IMR-90 (cell line): ENCODE data around the gene SELENOV. TPM values are rescaled to one million over a fixed set of nuclear protein-coding genes. Genes with fewer than 3 reads are reported as not detected.
"Not testable (repeated sequence)": the region's sequence is repeated elsewhere in the genome, so short reads cannot be mapped to it uniquely, and the experiment has no call there.

Experiments
- ATAC-seq: fragments of 200-7000 bp; cut with Tn5 transposase; 2 replicates; pipeline ENCODE4 v1.9.1; 2020; ENCODE audit warnings: low read depth, mild to moderate bottlenecking, moderate library complexity
- BruUV-seq: library from RNA; stranded (reverse); fragments of 400-500 nt; replicated peaks from 2 replicates; lab custom pipeline; 2021; lab: Mats Ljungman, UMichigan
- CTCF ChIA-PET: fragments of 300-600 bp; formaldehyde crosslinking; extraction: SDS; loops from one replicate; lab custom pipeline; 2021; ENCODE audit warnings: antibody characterized with exemption; lab: Yijun Ruan, JAX
- POLR2A ChIA-PET: fragments of 300-600 bp; sonication (Branson Sonifier 250); formaldehyde crosslinking; loops from one replicate; lab custom pipeline; 2022; ENCODE audit warnings: antibody characterized with exemption; ENCODE audit not compliant: unreplicated experiment; lab: Charles Lee
- DNase-seq: peaks from one replicate; pipeline ENCODE4 v3.0.0; 2013
- H2AFZ ChIP-seq: replicated peaks from 2 replicates; pipeline ENCODE3; 2013; ENCODE audit warnings: low read length, mild to moderate bottlenecking; ENCODE audit not compliant: poor library complexity
- H2AK5ac ChIP-seq: 2 replicates; pipeline ENCODE4 v1.6.1; 2013; ENCODE audit warnings: low read depth, low read length, inconsistent platforms
- H2AK9ac ChIP-seq: replicated peaks from 2 replicates; pipeline ENCODE3; 2013; ENCODE audit warnings: mild to moderate bottlenecking, low read depth, low read length, moderate library complexity; ENCODE audit not compliant: poor library complexity
- H2BK120ac ChIP-seq: 2 replicates; pipeline ENCODE4 v1.6.1; 2013; ENCODE audit warnings: low read depth, low read length, inconsistent platforms
- H2BK15ac ChIP-seq: 3 replicates; pipeline ENCODE4 v1.6.1; 2013; ENCODE audit warnings: low read depth, low read length, inconsistent platforms
- H2BK20ac ChIP-seq: 2 replicates; pipeline ENCODE4 v1.6.1; 2013; ENCODE audit warnings: low read depth, mild to moderate bottlenecking, inconsistent platforms, low read length, moderate library complexity
- H2BK5ac ChIP-seq: 2 replicates; pipeline ENCODE4 v1.6.1; 2013; ENCODE audit warnings: mild to moderate bottlenecking, low read depth, low read length, inconsistent platforms; ENCODE audit not compliant: poor library complexity, severe bottlenecking
- H3K14ac ChIP-seq: replicated peaks from 2 replicates; pipeline ENCODE4 v1.6.1; 2013; ENCODE audit warnings: low read depth, low read length, inconsistent platforms
- H3K18ac ChIP-seq: 2 replicates; pipeline ENCODE4 v1.6.1; 2013; ENCODE audit warnings: low read depth, low read length, control low read depth
- H3K23ac ChIP-seq: 2 replicates; pipeline ENCODE4 v1.6.1; 2013; ENCODE audit warnings: low read depth, low read length, inconsistent platforms
- H3K27ac ChIP-seq: 2 replicates; pipeline ENCODE4 v1.5.1; 2013; ENCODE audit warnings: mild to moderate bottlenecking, control low read depth, low read length; ENCODE audit not compliant: insufficient read depth
- H3K27me3 ChIP-seq: 2 replicates; pipeline ENCODE4 v1.6.1; 2013; ENCODE audit warnings: low read length; ENCODE audit not compliant: control insufficient read depth, insufficient read depth
- H3K36me3 ChIP-seq: 2 replicates; pipeline ENCODE4 v1.6.1; 2013; ENCODE audit warnings: low read length, mixed read lengths; ENCODE audit not compliant: control insufficient read depth, insufficient read depth
- H3K4ac ChIP-seq: 2 replicates; pipeline ENCODE4 v1.6.1; 2013; ENCODE audit warnings: low read depth, low read length, inconsistent platforms
- H3K4me1 ChIP-seq: 2 replicates; pipeline ENCODE4 v1.6.1; 2013; ENCODE audit warnings: low read length, mixed read lengths; ENCODE audit not compliant: control insufficient read depth, insufficient read depth
- H3K4me2 ChIP-seq: 2 replicates; pipeline ENCODE4 v1.6.1; 2013; ENCODE audit warnings: low read depth, mild to moderate bottlenecking, control low read depth, low read length, moderate library complexity
- H3K4me3 ChIP-seq: 2 replicates; pipeline ENCODE4 v1.5.1; 2013; ENCODE audit warnings: low read depth, mild to moderate bottlenecking, control low read depth, low read length, moderate library complexity; ENCODE audit not compliant: insufficient read depth
- H3K56ac ChIP-seq: 2 replicates; pipeline ENCODE4 v1.6.1; 2013; ENCODE audit warnings: low read length, inconsistent platforms; ENCODE audit not compliant: insufficient read depth; ENCODE audit errors: extremely low read depth
- H3K79me1 ChIP-seq, 2 experiments: 2 replicates each; pipeline ENCODE4 v1.6.1; 2013; ENCODE audit warnings: low read length in 2 of 2, inconsistent platforms in 1 of 2, low read depth in 1 of 2
- H3K9ac ChIP-seq: 2 replicates; pipeline ENCODE4 v1.6.1; 2013; ENCODE audit warnings: low read depth, low read length, control low read depth
- H3K9me1 ChIP-seq: 2 replicates; pipeline ENCODE4 v1.6.1; 2013; ENCODE audit warnings: low read length, inconsistent platforms; ENCODE audit not compliant: insufficient read depth
- H3K9me3 ChIP-seq: 2 replicates; pipeline ENCODE4 v1.6.1; 2013; ENCODE audit warnings: low read length; ENCODE audit not compliant: control insufficient read depth, insufficient read depth
- H4K20me1 ChIP-seq: 2 replicates; pipeline ENCODE4 v1.6.1; 2013; ENCODE audit warnings: low read length, inconsistent platforms; ENCODE audit not compliant: insufficient read depth
- H4K5ac ChIP-seq: 2 replicates; pipeline ENCODE4 v1.6.1; 2013; ENCODE audit warnings: mild to moderate bottlenecking, low read depth, low read length, control low read depth
- H4K8ac ChIP-seq, 2 experiments: 2 replicates each; pipeline ENCODE4 v1.6.1; 2013; ENCODE audit warnings: low read depth in 2 of 2, low read length in 2 of 2, control low read depth in 1 of 2, inconsistent platforms in 1 of 2
- H4K91ac ChIP-seq: 2 replicates; pipeline ENCODE4 v1.6.1; 2013; ENCODE audit warnings: low read depth, low read length, inconsistent platforms; ENCODE audit not compliant: insufficient read depth
- CHD1 ChIP-seq: IDR thresholded peaks from 2 replicates; pipeline ENCODE4 v1.6.1; 2012; ENCODE audit warnings: low read depth, low read length, improper control_type of control experiment
- FOS ChIP-seq: fragments of 150-350 bp; IDR thresholded peaks from 2 replicates; pipeline ENCODE4 v1.6.1; 2016; ENCODE audit warnings: low read depth, low read length
- NFE2L2 ChIP-seq: fragments of 150-350 bp; IDR thresholded peaks from 2 replicates; pipeline ENCODE4 v1.6.1; 2016; ENCODE audit warnings: low read depth, mild to moderate bottlenecking, low read length
- RCOR1 ChIP-seq: IDR thresholded peaks from 2 replicates; pipeline ENCODE4 v1.6.1; 2012; ENCODE audit warnings: mild to moderate bottlenecking, low read length, improper control_type of control experiment; ENCODE audit not compliant: insufficient replicate concordance
- SMC3 ChIP-seq: fragments of 150-350 bp; IDR thresholded peaks from 2 replicates; pipeline ENCODE4 v1.6.1; 2016; ENCODE audit warnings: low read depth, mild to moderate bottlenecking, antibody characterized with exemption, low read length, moderate library complexity
- WGBS, 2 experiments: methylation state at CpG; one replicate each; pipeline versions ENCODE4 v1.1.5 to v1.1.7; 2013; ENCODE audit warnings: missing lambda C conversion rate in 2 of 2; ENCODE audit not compliant: insufficient read length in 1 of 2; ENCODE audit errors: extremely low coverage in 2 of 2; 5-methylcytosine and 5-hydroxymethylcytosine counted together
- dilution Hi-C: fragments of 300-500 bp; cut with HindIII; formaldehyde crosslinking; loops from one replicate; pipeline ENCODE4 v1.14.3; 2018; ENCODE audit warnings: low sequenced_read_pairs; ENCODE audit not compliant: unreplicated experiment
- in situ Hi-C: fragments of 300-500 bp; cut with MboI; formaldehyde crosslinking; loops from 3 replicates; pipeline ENCODE4 v1.14.3; 2019; ENCODE audit warnings: low sequenced_read_pairs, inconsistent platforms, mixed read lengths
- intact Hi-C: fragments of 100-400 bp; cut with micrococcal nuclease; formaldehyde crosslinking; loops from 2 replicates; pipeline ENCODE4 v1.10.0; 2022
- polyA plus RNA-seq, 3 experiments: library from polyadenylated mRNA; depleted of rRNA; stranded (reverse); fragments of >200 nt; gene quantifications; 2 replicates each; pipeline ENCODE4 v1.2.3, GENCODE V29; 2012; ENCODE audit warnings: low replicate concordance in 1 of 3
- total RNA-seq: library from RNA; depleted of rRNA; stranded (reverse); fragments of >200 nt; gene quantifications from 2 replicates; pipeline ENCODE4 v1.2.3, GENCODE V29; 2012

Gene SELENOV
- total and polyA plus RNA-seq, 2 of the 4 experiments (the other 2 are of a cell fraction) = not detected

GRCh38 chr19:39475748-39476147 lies 39.2 kb upstream of the SELENOV start:
- dilution Hi-C loops (no loop called here), in situ Hi-C loops (no loop called here), intact Hi-C loops (no loop called here)
- Histone ChIP-seq H3K9me3 (no peaks in the 10 kb centered on the region), H3K27me3 (no peaks in the 10 kb centered on the region), H3K9ac (no peak overlapping the region), H3K4me2 (no peak overlapping the region), H2BK120ac (no peak overlapping the region), H3K4me1 (peaks cover 3% of the 10 kb centered on the region; the same call in 1 of the 2 replicates), H4K20me1 (no peaks in the 10 kb centered on the region; the same call in 1 of the 2 replicates), H2AK9ac (no peak overlapping the region), H3K4ac (no peak overlapping the region), H2BK15ac (no peak overlapping the region), H3K14ac (no peak overlapping the region), H3K36me3 (peaks cover 55% of the 10 kb centered on the region), H2AFZ (no peak overlapping the region), H2BK5ac (no peak overlapping the region), H3K18ac (no peak overlapping the region), H3K27ac (no peak overlapping the region), H4K8ac (no peak overlapping the region), H3K4me3 (no peak overlapping the region), H3K9me1 (no peaks in the 10 kb centered on the region), H4K5ac (no peak overlapping the region), H3K79me1 (peaks cover 4 to 5% of the 10 kb centered on the region in 2 experiments; a peak in 2 of 4 replicates), H2AK5ac (no peak overlapping the region), H4K91ac (no peak overlapping the region), H2BK20ac (no peak overlapping the region), H3K23ac (no peak overlapping the region), H3K56ac (no peak overlapping the region)
- TF ChIP-seq CHD1 (no peak), RCOR1 (no peak), FOS (no peak), NFE2L2 (no peak), SMC3 (no peak)
- BruUV-seq = no TSS peak
- WGBS, 2 experiments = 100% methylated on average over 1 of the region's 2 CpGs; no CpG with 5 or more reads in 1 of the 2 experiments
- ChIA-PET CTCF (no interaction called here), POLR2A (no interaction called here)
- ATAC-seq (no peak), DNase-seq (no peak)

GRCh38 chr19:39479319-39479801 lies 35.6 kb upstream of the SELENOV start:
- ATAC-seq, H3K14ac ChIP-seq, H2AFZ ChIP-seq, H3K4ac ChIP-seq, H3K4me3 ChIP-seq, H3K9ac ChIP-seq, BruUV-seq, DNase-seq, H3K27me3 ChIP-seq, POLR2A ChIA-PET, H3K4me1 ChIP-seq, H4K5ac ChIP-seq, H3K27ac ChIP-seq, H4K91ac ChIP-seq, H3K23ac ChIP-seq, CTCF ChIA-PET, H3K18ac ChIP-seq, H3K9me1 ChIP-seq, H2BK15ac ChIP-seq, dilution Hi-C loops, H2AK5ac ChIP-seq, H3K9me3 ChIP-seq, H2AK9ac ChIP-seq, H3K4me2 ChIP-seq, intact Hi-C loops, in situ Hi-C loops, H2BK20ac ChIP-seq, H2BK5ac ChIP-seq, H2BK120ac ChIP-seq, H3K56ac ChIP-seq, H4K8ac ChIP-seq: not testable (repeated sequence)
- WGBS, 2 experiments = no CpG with 5 or more reads among the region's 11 CpGs
- Histone ChIP-seq H3K79me1 (peaks cover 24 to 26% of the 10 kb centered on the region in 2 experiments), H3K36me3 (peaks cover 25% of the 10 kb centered on the region), H4K20me1 (peaks cover 11% of the 10 kb centered on the region; the same call in 1 of the 2 replicates)
